K562 (cell line): Measurements from ENCODE around the gene RTBDN. TPM values are rescaled to one million over a fixed set of nuclear protein-coding genes. Genes with fewer than 3 reads are reported as not detected.

Experiments used
- ASH1L ChIP-seq: fragments of 450-650 bp; IDR thresholded peaks from 2 replicates; pipeline ENCODE4 v1.6.1; 2018; ENCODE audit warnings: borderline replicate concordance, mild to moderate bottlenecking, low read depth; ENCODE audit not compliant: partially characterized antibody
- CHD2 ChIP-seq: IDR thresholded peaks from 2 replicates; pipeline ENCODE4 v1.6.1; 2011; ENCODE audit warnings: low read depth, low read length
- FOS ChIP-seq: IDR thresholded peaks from 3 replicates; pipeline ENCODE4 v1.6.1; 2011; ENCODE audit not compliant: insufficient read length; ENCODE audit errors: extremely low read depth
- GATA2 ChIP-seq: sonication (generic); formaldehyde crosslinking; IDR thresholded peaks from 2 replicates; pipeline ENCODE4 v1.4.0; 2020; ENCODE audit warnings: mild to moderate bottlenecking, missing genetic modification reagents
- NEUROD1 ChIP-seq: fragments of 150-350 bp; IDR thresholded peaks from 2 replicates; pipeline ENCODE4 v1.6.1; 2014; ENCODE audit warnings: borderline replicate concordance, low read length, low read depth; ENCODE audit not compliant: partially characterized antibody
- RBM25 ChIP-seq: fragments of 200-400 bp; formaldehyde crosslinking; IDR thresholded peaks from 2 replicates; pipeline ENCODE4 v1.6.1; 2018; ENCODE audit warnings: low read length, low read depth, moderate library complexity; ENCODE audit not compliant: severe bottlenecking
- SP2 ChIP-seq: IDR thresholded peaks from 2 replicates; pipeline ENCODE4 v1.6.1; 2011; ENCODE audit warnings: mild to moderate bottlenecking, low read depth, low read length, moderate library complexity; ENCODE audit not compliant: poor library complexity, severe bottlenecking; ENCODE audit errors: extremely low read depth
- ZFP36 ChIP-seq: fragments of 150-350 bp; IDR thresholded peaks from 2 replicates; pipeline ENCODE4 v1.6.1; 2018; ENCODE audit warnings: low read length, low read depth; ENCODE audit not compliant: partially characterized antibody
- polyA plus RNA-seq, 8 experiments: library from polyadenylated mRNA; depleted of rRNA in 4 of 8; stranded (reverse) in 5 of 8; unstranded in 3 of 8; fragments of >200 nt; fragmentation: Nextera tagmentation in 2 of 8; fragmentation: Illumina TruSeq in 1 of 8; extraction: Ambion mirVana in 2 of 8; extraction: Trizol in 1 of 8; gene quantifications; 2 replicates each; pipeline versions ENCODE4 v1.2.1 to v1.2.3, GENCODE V29; 2011 to 2014; ENCODE audit warnings: inconsistent platforms in 1 of 8, missing spikeins in 1 of 8
- total RNA-seq, 7 experiments: library from RNA; depleted of rRNA in 6 of 7; stranded (reverse); fragments of >200 nt in 6 of 7; fragmentation: Illumina TruSeq in 2 of 7; extraction: Trizol in 2 of 7; gene quantifications; 2 replicates each; pipeline versions ENCODE4 v1.2.1 to v1.2.3, GENCODE V29; 2011 to 2021; ENCODE audit warnings: low replicate concordance in 1 of 7
- TF ChIP-seq, protein P1 (sequence below): fragments of 450-650 bp; IDR thresholded peaks from 2 replicates; pipeline ENCODE4 v1.6.1; 2016
- TF ChIP-seq, protein P2 (sequence below): fragments of 200-800 bp; sonication (Bioruptor generic); IDR thresholded peaks from 2 replicates; pipeline ENCODE4 v1.6.1; 2017; ENCODE audit warnings: missing genetic modification characterization, missing compliant biosample characterization

The RTBDN gene
- total and polyA plus RNA-seq, 9 of the 15 experiments (the other 6 are each of a cell fraction or from before 2014, with no cell fraction given) = 0.20 to 2.3 (median 0.72) TPM; not detected in 1

DNA sequence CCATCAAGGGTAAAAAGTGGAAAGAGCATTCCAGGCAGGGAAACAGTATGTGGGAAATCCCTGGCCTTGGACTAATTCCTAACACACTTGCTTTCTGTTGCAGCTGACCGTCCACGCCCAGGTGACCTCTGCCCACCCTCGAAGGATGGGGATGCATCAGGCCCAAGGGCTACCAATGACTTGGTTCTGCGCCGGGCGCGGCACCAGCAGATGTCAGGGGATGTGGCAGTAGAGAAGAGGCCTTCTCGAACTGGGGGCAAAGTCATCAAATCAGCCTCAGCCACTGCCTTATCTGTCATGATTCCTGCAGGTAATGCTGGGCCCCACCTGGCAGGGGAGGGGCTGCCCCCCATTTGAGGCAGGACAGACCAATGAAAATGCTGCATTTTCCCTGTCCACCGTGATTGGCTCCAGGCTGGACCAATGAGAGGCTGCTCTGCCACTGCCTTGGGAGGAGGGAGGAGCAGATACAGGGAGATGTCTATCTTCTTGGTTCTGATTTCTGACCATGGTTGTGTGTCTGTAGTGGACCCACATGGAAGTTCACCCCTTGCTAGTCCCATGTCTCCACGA, 34.2 kb upstream of the RTBDN start (continued):
- TF ChIP-seq, protein P1, sequence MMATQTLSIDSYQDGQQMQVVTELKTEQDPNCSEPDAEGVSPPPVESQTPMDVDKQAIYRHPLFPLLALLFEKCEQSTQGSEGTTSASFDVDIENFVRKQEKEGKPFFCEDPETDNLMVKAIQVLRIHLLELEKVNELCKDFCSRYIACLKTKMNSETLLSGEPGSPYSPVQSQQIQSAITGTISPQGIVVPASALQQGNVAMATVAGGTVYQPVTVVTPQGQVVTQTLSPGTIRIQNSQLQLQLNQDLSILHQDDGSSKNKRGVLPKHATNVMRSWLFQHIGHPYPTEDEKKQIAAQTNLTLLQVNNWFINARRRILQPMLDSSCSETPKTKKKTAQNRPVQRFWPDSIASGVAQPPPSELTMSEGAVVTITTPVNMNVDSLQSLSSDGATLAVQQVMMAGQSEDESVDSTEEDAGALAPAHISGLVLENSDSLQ = peak; percentile 98
- TF ChIP-seq RBM25 = peak; percentile 72
- TF ChIP-seq, protein P2, sequence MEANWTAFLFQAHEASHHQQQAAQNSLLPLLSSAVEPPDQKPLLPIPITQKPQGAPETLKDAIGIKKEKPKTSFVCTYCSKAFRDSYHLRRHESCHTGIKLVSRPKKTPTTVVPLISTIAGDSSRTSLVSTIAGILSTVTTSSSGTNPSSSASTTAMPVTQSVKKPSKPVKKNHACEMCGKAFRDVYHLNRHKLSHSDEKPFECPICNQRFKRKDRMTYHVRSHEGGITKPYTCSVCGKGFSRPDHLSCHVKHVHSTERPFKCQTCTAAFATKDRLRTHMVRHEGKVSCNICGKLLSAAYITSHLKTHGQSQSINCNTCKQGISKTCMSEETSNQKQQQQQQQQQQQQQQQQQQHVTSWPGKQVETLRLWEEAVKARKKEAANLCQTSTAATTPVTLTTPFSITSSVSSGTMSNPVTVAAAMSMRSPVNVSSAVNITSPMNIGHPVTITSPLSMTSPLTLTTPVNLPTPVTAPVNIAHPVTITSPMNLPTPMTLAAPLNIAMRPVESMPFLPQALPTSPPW (CRISPR knock-in tag) = peak; percentile 28; the same call in 1 of the 2 replicates
- peak; percentile 54 for TF ChIP-seq SP2
- peak; percentile 78 for TF ChIP-seq FOS
- no peak for TF ChIP-seq ZFP36
- peak; percentile 18 for TF ChIP-seq NEUROD1
- TF ChIP-seq CHD2 = peak; percentile 46; the same call in 1 of the 2 replicates
- TF ChIP-seq ASH1L = peak; percentile 59
- TF ChIP-seq GATA2 = peak; percentile 47; the same call in 1 of the 2 replicates
- TF ChIP-seq, all 486 proteins: peak for 13
